Parathyroid adenoma (tissue), 2 donors: ENCODE measurements around the gene AOAH.

Source experiments
- H2AFZ ChIP-seq: fragments of 300-600 bp; sonication (generic); one replicate; pipeline ENCODE4 v1.7.0; 2017; ENCODE audit warnings: antibody characterized with exemption, mild to moderate bottlenecking
- H3K27ac ChIP-seq: fragments of 300-600 bp; sonication (generic); one replicate; pipeline ENCODE4 v1.7.0; 2017
- H3K27me3 ChIP-seq: fragments of 300-600 bp; sonication (generic); one replicate; pipeline ENCODE4 v1.7.0; 2017; ENCODE audit warnings: low read length; ENCODE audit not compliant: control insufficient read depth, insufficient read depth
- H3K36me3 ChIP-seq: fragments of 300-600 bp; sonication (generic); one replicate; pipeline ENCODE4 v1.7.0; 2017; ENCODE audit warnings: low read length; ENCODE audit not compliant: control insufficient read depth, insufficient read depth
- H3K4me1 ChIP-seq: fragments of 300-600 bp; sonication (generic); one replicate; pipeline ENCODE4 v1.7.0; 2017; ENCODE audit warnings: control low read depth
- H3K4me2 ChIP-seq: fragments of 300-600 bp; sonication (generic); one replicate; pipeline ENCODE4 v1.7.0; 2017; ENCODE audit warnings: low read length
- H3K4me3 ChIP-seq: fragments of 300-600 bp; sonication (generic); one replicate; pipeline ENCODE4 v1.7.0; 2017; ENCODE audit warnings: low read depth, low read length
- H3K79me2 ChIP-seq: fragments of 300-600 bp; sonication (generic); one replicate; pipeline ENCODE4 v1.7.0; 2017; ENCODE audit warnings: control low read depth
- H3K9ac ChIP-seq: fragments of 300-600 bp; sonication (generic); one replicate; pipeline ENCODE4 v1.7.0; 2017; ENCODE audit warnings: mild to moderate bottlenecking
- H3K9me3 ChIP-seq: fragments of 300-600 bp; sonication (generic); one replicate; pipeline ENCODE4 v1.7.0; 2017; ENCODE audit warnings: low read length; ENCODE audit not compliant: control insufficient read depth
- CTCF ChIP-seq: fragments of 300-600 bp; sonication (generic); IDR thresholded peaks from one replicate; pipeline ENCODE4 v1.7.0; 2017; ENCODE audit warnings: antibody characterized with exemption, mild to moderate bottlenecking
- donor health status: primary hyperparathyroidism.

AOAH gene

GRCh38 chr7:36758879-36759278, 34.6 kb upstream of the AOAH start:
- no peaks in the 10 kb centered on the region for H3K9me3 ChIP-seq
- H2AFZ ChIP-seq: no peak overlapping the region
- no peak for TF ChIP-seq CTCF
- no peaks in the 10 kb centered on the region for H3K79me2 ChIP-seq
- no peak overlapping the region for H3K27ac ChIP-seq
- H3K27me3 ChIP-seq: no peaks in the 10 kb centered on the region
- no peak overlapping the region for H3K9ac ChIP-seq
- H3K4me1 ChIP-seq: no peaks in the 10 kb centered on the region
- H3K4me2 ChIP-seq: no peak overlapping the region
- H3K4me3 ChIP-seq: no peak overlapping the region
- H3K36me3 ChIP-seq: no peaks in the 10 kb centered on the region

- H3K27ac ChIP-seq: no peak overlapping the region
- H3K4me3 ChIP-seq: no peak overlapping the region
- H3K27me3 ChIP-seq: no peaks in the 10 kb centered on the region
- no peaks in the 10 kb centered on the region for H3K36me3 ChIP-seq
- no peaks in the 10 kb centered on the region for H3K4me1 ChIP-seq
- no peak overlapping the region for H2AFZ ChIP-seq
- no peak for TF ChIP-seq CTCF
- H3K79me2 ChIP-seq: no peaks in the 10 kb centered on the region
- H3K4me2 ChIP-seq: no peak overlapping the region
- H3K9ac ChIP-seq: no peak overlapping the region
- no peaks in the 10 kb centered on the region for H3K9me3 ChIP-seq
Observed at GRCh38 chr7:36755484-36755883, 31.2 kb upstream of the AOAH start.

GRCh38 chr7:36752026-36752711, 27.9 kb upstream of the AOAH start:
- no peak overlapping the region for H3K4me3 ChIP-seq
- no peak overlapping the region for H3K4me2 ChIP-seq
- H3K27ac ChIP-seq: no peak overlapping the region
- no peak overlapping the region for H2AFZ ChIP-seq
- no peaks in the 10 kb centered on the region for H3K4me1 ChIP-seq
- no peaks in the 10 kb centered on the region for H3K9me3 ChIP-seq
- TF ChIP-seq CTCF: no peak
- H3K9ac ChIP-seq: no peak overlapping the region
- no peaks in the 10 kb centered on the region for H3K36me3 ChIP-seq
- H3K27me3 ChIP-seq: no peaks in the 10 kb centered on the region
- no peaks in the 10 kb centered on the region for H3K79me2 ChIP-seq

GRCh38 chr7:36750451-36750850, 26.2 kb upstream of the AOAH start:
- no peaks in the 10 kb centered on the region for H3K27me3 ChIP-seq
- no peak overlapping the region for H3K27ac ChIP-seq
- no peak overlapping the region for H2AFZ ChIP-seq
- no peak overlapping the region for H3K4me3 ChIP-seq
- no peaks in the 10 kb centered on the region for H3K9me3 ChIP-seq
- no peaks in the 10 kb centered on the region for H3K79me2 ChIP-seq
- no peak overlapping the region for H3K9ac ChIP-seq
- no peaks in the 10 kb centered on the region for H3K4me1 ChIP-seq
- no peak overlapping the region for H3K4me2 ChIP-seq
- no peak for TF ChIP-seq CTCF
- no peaks in the 10 kb centered on the region for H3K36me3 ChIP-seq

- Histone ChIP-seq H3K27ac (no peak overlapping the region), H3K4me2 (no peak overlapping the region)
- no peak for TF ChIP-seq CTCF
Observed at GRCh38 chr7:36749282-36749960, 25.1 kb upstream of the AOAH start.

More at GRCh38 chr7:36749282-36749960, 25.1 kb upstream of the AOAH start:
- Histone ChIP-seq H3K27me3 (no peaks in the 10 kb centered on the region), H3K4me3 (no peak overlapping the region), H3K79me2 (no peaks in the 10 kb centered on the region), H2AFZ (no peak overlapping the region), H3K4me1 (no peaks in the 10 kb centered on the region), H3K9me3 (no peaks in the 10 kb centered on the region), H3K9ac (no peak overlapping the region), H3K36me3 (no peaks in the 10 kb centered on the region)
